HepG2 (cell line): ENCODE results near the gene RAB28. TPM values are rescaled to one million over a fixed set of nuclear protein-coding genes. Genes with fewer than 3 reads are reported as not detected.

Experiments used
- ATAC-seq: fragments of 200-7000 bp; cut with Tn5 transposase; 3 replicates; pipeline ENCODE4 v1.9.1; 2020; ENCODE audit warnings: mild to moderate bottlenecking, moderate library complexity
- BruUV-seq: library from RNA; stranded (reverse); fragments of 400-500 nt; replicated peaks from 2 replicates; lab custom pipeline; 2021; lab: Mats Ljungman, UMichigan
- CTCF ChIA-PET: fragments of 300-600 bp; formaldehyde crosslinking; extraction: SDS; loops from one replicate; lab custom pipeline; 2021; ENCODE audit warnings: low total read pairs, inconsistent platforms, low intra/inter-chr PET ratio; lab: Yijun Ruan, JAX
- POLR2A ChIA-PET: fragments of 350-600 bp; sonication (Branson Sonifier 250); formaldehyde crosslinking; loops from one replicate; lab custom pipeline; 2020; ENCODE audit warnings: antibody characterized with exemption, inconsistent platforms; lab: Yijun Ruan, JAX
- DNase-seq: peaks from one replicate; pipeline ENCODE4 v3.0.0-alpha.2; 2015; ENCODE audit warnings: low spot score
- FAIRE-seq: peaks from 3 replicates; lab custom pipeline; 2011; peaks lifted over from hg19 to GRCh38; lab: Jason Lieb, UNC
- H2AFZ ChIP-seq: one replicate; pipeline ENCODE4 v1.6.1; 2011; ENCODE audit warnings: low read length, inconsistent platforms
- H3K27ac ChIP-seq: fragments of 300-600 bp; 3 replicates; pipeline ENCODE4 v1.8.0; 2011; ENCODE audit warnings: mixed run types, mild to moderate bottlenecking, mixed read lengths, low read length, inconsistent platforms; ENCODE audit not compliant: insufficient read depth; ENCODE audit errors: extremely low read length
- H3K27me3 ChIP-seq, 2 experiments: fragments of 200-600 bp in 1 of 2; 2 replicates in 1 of 2; 3 replicates in 1 of 2; pipeline versions ENCODE4 v1.6.0 to v1.8.0; 2011; ENCODE audit warnings: low read length in 2 of 2, mild to moderate bottlenecking in 2 of 2, moderate library complexity in 2 of 2, inconsistent platforms in 1 of 2; ENCODE audit not compliant: insufficient read depth in 2 of 2, control insufficient read depth in 1 of 2
- H3K36me3 ChIP-seq, 2 experiments: fragments of 200-600 bp in 1 of 2; replicated peaks in 1 of 2; 2 replicates in 1 of 2; 3 replicates in 1 of 2; pipeline versions ENCODE4 v1.5.1 to v1.8.0; 2011; ENCODE audit warnings: low read length in 2 of 2, inconsistent platforms in 1 of 2; ENCODE audit not compliant: insufficient read depth in 2 of 2, control insufficient read depth in 1 of 2
- H3K4me1 ChIP-seq: 2 replicates; pipeline ENCODE4 v1.5.1; 2012; ENCODE audit warnings: low read length, inconsistent platforms; ENCODE audit not compliant: insufficient read depth
- H3K4me2 ChIP-seq: 2 replicates; pipeline ENCODE4 v1.6.0; 2011; ENCODE audit warnings: low read depth, low read length, inconsistent platforms
- H3K4me3 ChIP-seq, 3 experiments: fragments of 200-600 bp in 1 of 3; sonication (generic), shearing (Covaris generic) in 1 of 3; replicated peaks in 1 of 3; 2 replicates each; pipeline ENCODE4 v1.5.1; 2011 to 2016; ENCODE audit warnings: low read length in 3 of 3, inconsistent platforms in 2 of 3, low read depth in 2 of 3, mild to moderate bottlenecking in 2 of 3, control low read depth in 1 of 3, mixed read lengths in 1 of 3; ENCODE audit not compliant: insufficient read depth in 1 of 3
- H3K79me2 ChIP-seq: one replicate; pipeline ENCODE4 v1.6.1; 2011; ENCODE audit warnings: low read length, inconsistent platforms; ENCODE audit not compliant: insufficient read depth
- H3K9ac ChIP-seq: 2 replicates; pipeline ENCODE4 v1.6.0; 2011; ENCODE audit warnings: mild to moderate bottlenecking, low read depth, low read length, inconsistent platforms; ENCODE audit not compliant: insufficient read depth
- H3K9me3 ChIP-seq: 2 replicates; pipeline ENCODE4 v1.5.1; 2012; ENCODE audit warnings: mild to moderate bottlenecking, low read length
- H4K20me1 ChIP-seq: 2 replicates; pipeline ENCODE4 v1.6.0; 2011; ENCODE audit warnings: inconsistent platforms, mild to moderate bottlenecking, low read length, moderate library complexity; ENCODE audit not compliant: insufficient read depth
- FOSL1 ChIP-seq: sonication (generic); formaldehyde crosslinking; IDR thresholded peaks from 2 replicates; pipeline ENCODE4 v1.9.0; 2021; ENCODE audit warnings: missing genetic modification reagents, borderline replicate concordance
- HES4 ChIP-seq: sonication (generic); formaldehyde crosslinking; IDR thresholded peaks from 2 replicates; pipeline ENCODE4 v1.9.0; 2021; ENCODE audit warnings: mild to moderate bottlenecking, missing genetic modification reagents, borderline replicate concordance
- HNF4A ChIP-seq: sonication (generic); formaldehyde crosslinking; IDR thresholded peaks from 2 replicates; pipeline ENCODE4 v1.4.0; 2020; ENCODE audit warnings: missing genetic modification reagents
- MAF1 ChIP-seq: sonication (generic); formaldehyde crosslinking; IDR thresholded peaks from 2 replicates; pipeline ENCODE4 v1.5.0; 2020; ENCODE audit warnings: missing genetic modification reagents, borderline replicate concordance
- MEIS1 ChIP-seq: sonication (generic); formaldehyde crosslinking; IDR thresholded peaks from 2 replicates; pipeline ENCODE4 v1.9.0; 2021; ENCODE audit warnings: mild to moderate bottlenecking, missing genetic modification reagents, moderate library complexity, borderline replicate concordance
- NR2F1 ChIP-seq, 2 experiments: fragments of 450-650 bp in 1 of 2; formaldehyde crosslinking in 1 of 2; IDR thresholded peaks; 2 replicates each; pipeline versions ENCODE4 v1.5.0 to v1.6.1; 2016 to 2020; ENCODE audit warnings: mild to moderate bottlenecking in 1 of 2, missing compliant biosample characterization in 1 of 2, missing genetic modification reagents in 1 of 2, moderate library complexity in 1 of 2
- SAP130 ChIP-seq: IDR thresholded peaks from 2 replicates; pipeline ENCODE4 v1.6.1; 2016; ENCODE audit warnings: low read depth
- STAG1 ChIP-seq: sonication (generic); formaldehyde crosslinking; IDR thresholded peaks from 2 replicates; pipeline ENCODE4 v1.4.0; 2020; ENCODE audit warnings: missing genetic modification reagents
- TEAD3 ChIP-seq: optimal IDR thresholded peaks from 2 replicates; pipeline ENCODE3; 2016; ENCODE audit warnings: borderline replicate concordance
- TOE1 ChIP-seq: sonication (generic); formaldehyde crosslinking; IDR thresholded peaks from 2 replicates; pipeline ENCODE4 v1.4.0; 2020; ENCODE audit warnings: mild to moderate bottlenecking, missing genetic modification reagents
- ZMYM4 ChIP-seq: sonication (generic); formaldehyde crosslinking; IDR thresholded peaks from 2 replicates; pipeline ENCODE4 v1.8.1; 2023; ENCODE audit warnings: mild to moderate bottlenecking, missing genetic modification reagents
- ZNF260 ChIP-seq: sonication (generic); formaldehyde crosslinking; IDR thresholded peaks from 2 replicates; pipeline ENCODE4 v1.4.0; 2020; ENCODE audit warnings: missing genetic modification reagents, low read depth, mild to moderate bottlenecking, borderline replicate concordance
- ZNF567 ChIP-seq: sonication (generic); formaldehyde crosslinking; IDR thresholded peaks from 2 replicates; pipeline ENCODE4 v1.8.1; 2023; ENCODE audit warnings: mild to moderate bottlenecking, missing genetic modification reagents, borderline replicate concordance
- ZNF644 ChIP-seq: IDR thresholded peaks from 2 replicates; pipeline ENCODE4 v1.6.1; 2016; ENCODE audit warnings: low read depth
- WGBS: methylation state at CpG from one replicate; pipeline ENCODE4 v1.1.6; 2017; ENCODE audit warnings: low lambda C conversion rate; 5-methylcytosine and 5-hydroxymethylcytosine counted together
- in situ Hi-C: cut with HindIII; loops from 2 replicates; pipeline ENCODE4 v1.10.0; 2017; ENCODE audit warnings: low pct_unique_long_range_greater_than_20kb; ENCODE audit not compliant: extremely low pct_ligation_motif_present
- intact Hi-C: fragments of 100-400 bp; cut with micrococcal nuclease; formaldehyde crosslinking; loops from one replicate; pipeline ENCODE4 v1.10.0; 2022; ENCODE audit not compliant: unreplicated experiment
- polyA plus RNA-seq, 8 experiments: library from polyadenylated mRNA; depleted of rRNA in 3 of 8; stranded (reverse) in 7 of 8; unstranded in 1 of 8; fragments of >200 nt; fragmentation: Illumina TruSeq in 4 of 8; extraction: Trizol in 4 of 8; gene quantifications; 2 replicates each; pipeline versions ENCODE4 v1.2.1 to v1.2.3, GENCODE V29; 2011 to 2016; ENCODE audit warnings: low read depth in 4 of 8, missing spikeins in 1 of 8, mixed read lengths in 1 of 8; ENCODE audit not compliant: insufficient read depth in 1 of 8
- total RNA-seq, 5 experiments: library from RNA; depleted of rRNA; stranded (reverse); fragments of >200 nt; fragmentation: Illumina TruSeq; extraction: Trizol; gene quantifications; 2 replicates each; pipeline ENCODE4 v1.2.3, GENCODE V29; 2016; ENCODE audit warnings: low read depth in 1 of 5
- TF ChIP-seq, protein P1 (sequence below): sonication (generic); formaldehyde crosslinking; IDR thresholded peaks from 2 replicates; pipeline ENCODE4 v1.5.0; 2020; ENCODE audit warnings: missing genetic modification reagents, mild to moderate bottlenecking, borderline replicate concordance
- TF ChIP-seq, protein P2 (sequence below): sonication (generic); formaldehyde crosslinking; IDR thresholded peaks from 2 replicates; pipeline ENCODE4 v1.5.0; 2020; ENCODE audit warnings: mild to moderate bottlenecking, missing genetic modification reagents, moderate library complexity

The RAB28 gene
- total and polyA plus RNA-seq, 2 of the 13 experiments (the other 11 are each of a cell fraction or from before 2014, with no cell fraction given), result 11.8 to 18.2 TPM

DNA sequence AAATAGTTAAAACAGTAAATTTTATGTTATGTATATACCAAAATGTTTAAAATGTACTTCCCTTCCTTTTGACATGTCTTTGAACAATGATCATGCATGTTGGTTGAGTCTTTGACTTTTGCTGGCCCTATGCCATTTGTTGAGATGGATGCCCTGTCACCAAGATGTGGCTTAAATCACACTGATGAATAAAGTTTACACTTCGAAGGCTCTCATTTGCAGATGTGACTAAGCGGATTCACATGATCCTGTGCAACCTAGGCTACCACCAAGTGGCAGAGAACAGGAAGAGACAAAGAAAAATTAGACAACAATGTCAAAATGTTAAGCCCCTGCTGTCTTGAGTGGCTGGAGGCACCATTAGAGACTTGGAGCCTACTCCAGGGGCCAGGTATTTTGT lies 139.9 kb downstream of the RAB28 start:
- 79% methylated on average over 2 of the region's 2 CpGs for WGBS
- no TSS peak for BruUV-seq

DNA sequence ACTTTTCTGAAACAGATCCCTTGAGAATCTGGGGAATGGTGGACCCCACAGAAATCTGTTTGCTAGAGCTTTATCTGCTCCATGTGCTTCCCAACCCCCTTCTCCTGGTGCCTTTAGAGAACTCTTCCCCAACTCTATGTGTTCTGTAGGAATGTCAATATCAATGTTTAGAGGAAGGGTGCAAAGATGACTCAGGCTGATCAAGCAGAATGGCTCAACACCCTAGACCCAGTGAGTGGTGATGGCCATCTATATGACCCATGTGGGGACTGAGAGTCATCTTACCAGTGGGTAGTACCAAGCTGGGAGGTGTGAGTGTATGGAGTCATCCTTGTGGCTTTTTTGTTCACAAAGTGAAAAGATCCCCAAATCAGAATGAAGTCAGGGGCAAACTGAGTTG lies 143.5 kb downstream of the RAB28 start:
- DNase-seq, result peak; percentile 27
- Histone ChIP-seq H4K20me1 (no peaks in the 10 kb centered on the region), H3K4me1 (peaks cover 10% of the 10 kb centered on the region), H3K4me2 (no peak overlapping the region), H3K9me3 (no peaks in the 10 kb centered on the region), H3K79me2 (no peaks in the 10 kb centered on the region), H3K27ac (no peak overlapping the region), H3K36me3 (0 out of 5 replicates have a peak, but pooled peaks cover 0 to 2% of the 10 kb centered on the region in 2 experiments), H3K9ac (no peak overlapping the region), H3K4me3 (no peak overlapping the region), H2AFZ (no peak overlapping the region), H3K27me3 (no peaks in the 10 kb centered on the region)
- in situ Hi-C loops (no loop called here), intact Hi-C loops (no loop called here)
- CTCF ChIA-PET, result no interaction called here
- POLR2A ChIA-PET, result no interaction called here
- peak; percentile 73 for ATAC-seq
- no peak for FAIRE-seq
- BruUV-seq, result no TSS peak
- TF ChIP-seq TOE1 (CRISPR knock-in tag), result no peak
- peak; percentile 55 for TF ChIP-seq ZNF644 (CRISPR knock-in tag)
- TF ChIP-seq, protein P1, sequence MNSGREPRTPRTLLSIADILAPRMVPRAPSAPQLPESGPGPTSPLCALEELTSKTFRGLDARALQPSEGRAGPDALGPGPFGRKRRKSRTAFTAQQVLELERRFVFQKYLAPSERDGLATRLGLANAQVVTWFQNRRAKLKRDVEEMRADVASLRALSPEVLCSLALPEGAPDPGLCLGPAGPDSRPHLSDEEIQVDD (CRISPR knock-in tag), result no peak
- 0 out of 2 replicates have a peak, but pooled peaks have one; percentile 20 for TF ChIP-seq ZMYM4 (CRISPR knock-in tag)
- TF ChIP-seq TEAD3 (CRISPR knock-in tag), result peak; percentile 18
- TF ChIP-seq NR2F1 (CRISPR knock-in tag; IDR thresholded peaks at IDR 0.05), result no peak
- peak; percentile 27 for TF ChIP-seq HNF4A (CRISPR knock-in tag)
- TF ChIP-seq ZNF567 (CRISPR knock-in tag), result no peak
- TF ChIP-seq SAP130 (CRISPR knock-in tag), result 0 out of 2 replicates have a peak, but pooled peaks have one; percentile 12
- no peak for TF ChIP-seq FOSL1

More for the DNA sequence above, 139.9 kb downstream of the RAB28 start:
- intact Hi-C loops, result no loop called here
- in situ Hi-C loops, result no loop called here
- Histone ChIP-seq H3K4me2 (no peak overlapping the region), H3K9ac (no peak overlapping the region), H3K4me3 (no peak overlapping the region), H3K9me3 (no peaks in the 10 kb centered on the region), H3K27ac (no peak overlapping the region), H3K27me3 (no peaks in the 10 kb centered on the region), H2AFZ (no peak overlapping the region), H3K36me3 (no peaks in the 10 kb centered on the region), H3K4me1 (peaks cover 10% of the 10 kb centered on the region), H3K79me2 (no peaks in the 10 kb centered on the region), H4K20me1 (no peaks in the 10 kb centered on the region)
- TF ChIP-seq MAF1 (CRISPR knock-in tag) (no peak), MEIS1 (CRISPR knock-in tag) (no peak), ZNF260 (CRISPR knock-in tag) (no peak), HES4 (no peak), STAG1 (CRISPR knock-in tag) (peak; percentile 18; the same call in 1 of the 2 replicates)
- TF ChIP-seq, protein P2, sequence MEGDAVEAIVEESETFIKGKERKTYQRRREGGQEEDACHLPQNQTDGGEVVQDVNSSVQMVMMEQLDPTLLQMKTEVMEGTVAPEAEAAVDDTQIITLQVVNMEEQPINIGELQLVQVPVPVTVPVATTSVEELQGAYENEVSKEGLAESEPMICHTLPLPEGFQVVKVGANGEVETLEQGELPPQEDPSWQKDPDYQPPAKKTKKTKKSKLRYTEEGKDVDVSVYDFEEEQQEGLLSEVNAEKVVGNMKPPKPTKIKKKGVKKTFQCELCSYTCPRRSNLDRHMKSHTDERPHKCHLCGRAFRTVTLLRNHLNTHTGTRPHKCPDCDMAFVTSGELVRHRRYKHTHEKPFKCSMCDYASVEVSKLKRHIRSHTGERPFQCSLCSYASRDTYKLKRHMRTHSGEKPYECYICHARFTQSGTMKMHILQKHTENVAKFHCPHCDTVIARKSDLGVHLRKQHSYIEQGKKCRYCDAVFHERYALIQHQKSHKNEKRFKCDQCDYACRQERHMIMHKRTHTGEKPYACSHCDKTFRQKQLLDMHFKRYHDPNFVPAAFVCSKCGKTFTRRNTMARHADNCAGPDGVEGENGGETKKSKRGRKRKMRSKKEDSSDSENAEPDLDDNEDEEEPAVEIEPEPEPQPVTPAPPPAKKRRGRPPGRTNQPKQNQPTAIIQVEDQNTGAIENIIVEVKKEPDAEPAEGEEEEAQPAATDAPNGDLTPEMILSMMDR (CRISPR knock-in tag), result 0 out of 2 replicates have a peak, but pooled peaks have one; percentile 6
- ATAC-seq (no peak), FAIRE-seq (no peak), DNase-seq (no peak)
- ChIA-PET POLR2A (no interaction called here), CTCF (no interaction called here)
